Measurements from ENCODE around the gene WBP1.

WBP1 gene

GRCh38 chr2:74481431-74481830, 23.2 kb downstream of the WBP1 start:
- in situ Hi-C loops (cut with MboI; ENCODE audit: low sequenced_read_pairs) = loop anchor here (10.0 kb wide), 1 partner anchor 103 kb away; no protein-coding TSS in a partner anchor

- in situ Hi-C loops (cut with MboI; ENCODE audit: low sequenced_read_pairs) = loop anchor here (10.0 kb wide), 1 partner anchor 103 kb away; no protein-coding TSS in a partner anchor
Measured at GRCh38 chr2:74481961-74482800, 23.9 kb downstream of the WBP1 start.

GRCh38 chr2:74482801-74483674, 24.8 kb downstream of the WBP1 start, which contains the start of the genes CCDC142 and TTC31:
Gene CCDC142, minus strand, starts transcription at chr2:74482998. Its CDS starts 161 bp downstream, at chr2:74482837.
Gene TTC31, plus strand, starts transcription at chr2:74483081. Its CDS starts 15 bp downstream, at chr2:74483096.
- in situ Hi-C loops (cut with MboI; ENCODE audit: low sequenced_read_pairs) = loop anchor here (10.0 kb wide), 1 partner anchor 102 kb away; no protein-coding TSS in a partner anchor

- in situ Hi-C loops (cut with MboI; ENCODE audit: low sequenced_read_pairs) = loop anchor here (10.0 kb wide), 1 partner anchor 101 kb away; no protein-coding TSS in a partner anchor
Measured at GRCh38 chr2:74483675-74484164, 25.5 kb downstream of the WBP1 start.

GRCh38 chr2:74486141-74486540, 27.9 kb downstream of the WBP1 start:
- in situ Hi-C loops (cut with MboI; ENCODE audit: low sequenced_read_pairs) = loop anchor here (10.0 kb wide), 1 partner anchor 99 kb away; no protein-coding TSS in a partner anchor

GRCh38 chr2:74488643-74489481, 30.6 kb downstream of the WBP1 start:
- in situ Hi-C loops (cut with MboI; ENCODE audit: low sequenced_read_pairs) = loop anchor here (10.0 kb wide), 1 partner anchor 96 kb away; no protein-coding TSS in a partner anchor

- in situ Hi-C loops (cut with MboI; ENCODE audit: low sequenced_read_pairs) = loop anchor here (10.0 kb wide), 1 partner anchor 95 kb away; no protein-coding TSS in a partner anchor
Measured at GRCh38 chr2:74489906-74490305, 31.7 kb downstream of the WBP1 start.

GRCh38 chr2:74491648-74492544, 33.7 kb downstream of the WBP1 start:
- in situ Hi-C loops (cut with MboI; ENCODE audit: low sequenced_read_pairs) = no loop called here

GRCh38 chr2:74493546-74493945, 35.3 kb downstream of the WBP1 start:
- in situ Hi-C loops (cut with MboI; ENCODE audit: low sequenced_read_pairs) = no loop called here

- in situ Hi-C loops (cut with MboI; ENCODE audit: low sequenced_read_pairs) = no loop called here
Measured at GRCh38 chr2:74495440-74495839, 37.2 kb downstream of the WBP1 start.

GRCh38 chr2:74496997-74497776, 38.9 kb downstream of the WBP1 start:
- in situ Hi-C loops (cut with MboI; ENCODE audit: low sequenced_read_pairs) = no loop called here

- in situ Hi-C loops (cut with MboI; ENCODE audit: low sequenced_read_pairs) = no loop called here
Measured at GRCh38 chr2:74497777-74498499, 39.7 kb downstream of the WBP1 start.

- in situ Hi-C loops (cut with MboI; ENCODE audit: low sequenced_read_pairs) = no loop called here
Measured at GRCh38 chr2:74498500-74499266, 40.4 kb downstream of the WBP1 start.

GRCh38 chr2:74499267-74499939, 41.2 kb downstream of the WBP1 start, which contains the start of gene LBX2:
Gene LBX2, minus strand, starts transcription at chr2:74499603. Its CDS starts 66 bp downstream, at chr2:74499537.
- in situ Hi-C loops (cut with MboI; ENCODE audit: low sequenced_read_pairs) = no loop called here

GRCh38 chr2:74499940-74500577, 41.8 kb downstream of the WBP1 start:
- in situ Hi-C loops (cut with MboI; ENCODE audit: low sequenced_read_pairs) = no loop called here

GRCh38 chr2:74500578-74500946, 42.3 kb downstream of the WBP1 start:
- in situ Hi-C loops (cut with MboI; ENCODE audit: low sequenced_read_pairs) = no loop called here
